Measurements from ENCODE around the gene ACSS2.

The ACSS2 gene

GRCh38 chr20:34876406-34877282 lies at the start of gene ACSS2:
ACSS2 (plus strand) TSS chr20:34876612; CDS start chr20:34876646, 34 bp downstream.
- DNase-seq, result no peak

GRCh38 chr20:34829191-34829590 lies 47.2 kb upstream of the ACSS2 start:
- DNase-seq, result no peak

- DNase-seq, result no peak
These were observed 44.5 kb upstream of the ACSS2 start for GRCh38 chr20:34831936-34832335.

- no peak for DNase-seq
These were observed 41.9 kb upstream of the ACSS2 start for GRCh38 chr20:34834459-34834893.

- DNase-seq, result no peak
These were observed 34.3 kb upstream of the ACSS2 start for GRCh38 chr20:34842143-34842542.

- DNase-seq, result no peak
These were observed 33.0 kb upstream of the ACSS2 start for GRCh38 chr20:34843421-34843820.

GRCh38 chr20:34848597-34848996 lies 27.8 kb upstream of the ACSS2 start:
- no peak for DNase-seq

- no peak for DNase-seq
These were observed 26.6 kb upstream of the ACSS2 start for GRCh38 chr20:34849778-34850177.

- DNase-seq, result no peak
These were observed 25.4 kb upstream of the ACSS2 start for GRCh38 chr20:34850969-34851368.

GRCh38 chr20:34852298-34852697 lies 24.1 kb upstream of the ACSS2 start:
- DNase-seq, result no peak

GRCh38 chr20:34859367-34859766 lies 17.0 kb upstream of the ACSS2 start:
- DNase-seq, result no peak

- DNase-seq, result no peak
These were observed 16.4 kb upstream of the ACSS2 start for GRCh38 chr20:34859826-34860545.

- DNase-seq, result no peak
These were observed 14.9 kb upstream of the ACSS2 start for GRCh38 chr20:34861386-34862084.

- DNase-seq, result no peak
These were observed 13.7 kb upstream of the ACSS2 start for GRCh38 chr20:34862724-34863123.

GRCh38 chr20:34863421-34863965 lies 12.9 kb upstream of the ACSS2 start:
- DNase-seq, result no peak

GRCh38 chr20:34864216-34864615 lies 12.2 kb upstream of the ACSS2 start:
- no peak for DNase-seq

GRCh38 chr20:34871320-34871926 lies 5.0 kb upstream of the ACSS2 start:
- no peak for DNase-seq

GRCh38 chr20:34871966-34872621 lies 4.3 kb upstream of the ACSS2 start:
- DNase-seq, result no peak

GRCh38 chr20:34872622-34873224 lies 3.7 kb upstream of the ACSS2 start, which contains the start of gene GGT7:
GGT7 (minus strand) TSS chr20:34872856; CDS start chr20:34872815, 41 bp downstream.
- DNase-seq, result peak; percentile 62

GRCh38 chr20:34873583-34874093 lies 2.8 kb upstream of the ACSS2 start:
- no peak for DNase-seq

- DNase-seq, result peak; percentile 71
These were observed 2.2 kb upstream of the ACSS2 start for GRCh38 chr20:34874094-34874654.
